Measurements from ENCODE around the gene INSL3. TPM values are rescaled to one million over a fixed set of nuclear protein-coding genes. Genes with fewer than 3 reads are reported as not detected.

Gene INSL3
- polyA plus RNA-seq, 1 donor (not counting 4 experiments of a cell fraction or from before 2014, with no cell fraction given) = not detected

DNA sequence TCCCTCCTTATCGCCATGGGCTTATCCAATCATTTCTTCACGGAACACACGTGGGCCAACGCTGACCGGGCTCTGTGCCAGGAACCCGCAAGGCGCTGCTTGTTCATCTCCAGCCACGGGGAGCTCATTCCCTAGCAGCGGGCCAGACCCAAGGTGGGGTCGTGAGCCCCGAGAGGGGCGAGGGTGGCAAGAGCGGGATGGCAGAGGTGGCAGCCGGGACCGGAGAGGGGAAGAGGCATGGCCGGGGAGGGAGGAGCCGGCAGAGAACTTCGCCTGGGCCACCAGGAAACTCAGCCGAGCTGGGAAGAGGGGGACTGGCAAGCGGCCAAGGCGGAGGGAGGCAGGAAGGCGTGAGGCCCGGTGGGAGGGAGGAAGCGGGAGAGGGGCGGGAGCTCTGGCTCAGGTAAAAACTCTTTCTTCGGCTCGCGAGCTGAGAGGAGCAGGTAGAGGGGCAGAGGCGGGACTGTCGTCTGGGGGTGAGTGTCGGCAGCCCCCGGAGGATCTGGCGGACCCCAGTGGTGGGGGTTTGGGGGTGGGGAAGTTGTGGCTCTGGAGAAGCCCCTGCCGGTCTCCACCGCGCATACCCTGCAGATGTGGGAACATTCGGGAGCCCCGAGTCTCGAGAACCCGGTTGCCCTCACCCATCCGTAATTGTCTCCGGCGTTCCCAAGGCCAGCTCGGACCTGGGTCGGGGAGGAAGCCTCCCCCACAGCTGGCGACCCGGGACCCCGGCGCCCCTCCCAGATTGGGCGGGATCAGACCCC, 26.4 kb downstream of the INSL3 start, which contains the start of gene B3GNT3:
Gene B3GNT3, plus strand, starts transcription at position 408 of the 764 bp plus-strand sequence. CDS start 12,670 bp downstream, outside the sequence.
- Histone ChIP-seq H3K27ac (ENCODE audit: control insufficient read depth, insufficient read depth, low read length) (peak within 1 kb of the TSS; percentile 34), H4K20me1 (ENCODE audit: control insufficient read depth, extremely low read depth, insufficient read depth, low read length) (no peaks in the 10 kb centered on the region), H3K9me3 (ENCODE audit: control insufficient read depth, low read depth, low read length) (no peaks in the 10 kb centered on the region), H3K9ac (ENCODE audit: control insufficient read depth, extremely low read depth, insufficient read depth, low read length) (peak within 1 kb of the TSS; percentile 71), H3K79me2 (ENCODE audit: control insufficient read depth, insufficient read depth, low read length) (peaks cover 2% of the 10 kb centered on the region), H3K36me3 (ENCODE audit: control insufficient read depth in 2 of 2, extremely low read depth in 1 of 2, insufficient read depth in 2 of 2, low read length in 2 of 2) (no peaks in the 10 kb centered on the region), H3K4me2 (ENCODE audit: control insufficient read depth, extremely low read depth, insufficient read depth, low read depth, low read length) (peak within 1 kb of the TSS; percentile 76), H3K4me1 (ENCODE audit: control insufficient read depth, extremely low read depth, insufficient read depth, low read length) (peaks cover 43% of the 10 kb centered on the region), H3K4me3 (ENCODE audit: control insufficient read depth in 2 of 3, extremely low read depth in 1 of 3, insufficient read depth in 2 of 3, low read depth in 1 of 3, low read length in 3 of 3) (peak within 1 kb of the TSS; percentile 41 to 75 (median 70)), H2AFZ (ENCODE audit: control insufficient read depth, low read length) (peak within 1 kb of the TSS; percentile 82), H3K27me3 (ENCODE audit: control insufficient read depth, extremely low read depth, insufficient read depth, low read length) (no peaks in the 10 kb centered on the region), H3K9me1 (ENCODE audit: control insufficient read depth, extremely low read depth, insufficient read depth, low read length) (no peaks in the 10 kb centered on the region)
- dilution Hi-C loops (cut with MboI; ENCODE audit: extremely low pct_ligation_motif_present, low sequenced_read_pairs) = no loop called here
- no peak for TF ChIP-seq EZH2 (IDR thresholded peaks at IDR 0.05; ENCODE audit: low read length)
- TF ChIP-seq, protein P1, sequence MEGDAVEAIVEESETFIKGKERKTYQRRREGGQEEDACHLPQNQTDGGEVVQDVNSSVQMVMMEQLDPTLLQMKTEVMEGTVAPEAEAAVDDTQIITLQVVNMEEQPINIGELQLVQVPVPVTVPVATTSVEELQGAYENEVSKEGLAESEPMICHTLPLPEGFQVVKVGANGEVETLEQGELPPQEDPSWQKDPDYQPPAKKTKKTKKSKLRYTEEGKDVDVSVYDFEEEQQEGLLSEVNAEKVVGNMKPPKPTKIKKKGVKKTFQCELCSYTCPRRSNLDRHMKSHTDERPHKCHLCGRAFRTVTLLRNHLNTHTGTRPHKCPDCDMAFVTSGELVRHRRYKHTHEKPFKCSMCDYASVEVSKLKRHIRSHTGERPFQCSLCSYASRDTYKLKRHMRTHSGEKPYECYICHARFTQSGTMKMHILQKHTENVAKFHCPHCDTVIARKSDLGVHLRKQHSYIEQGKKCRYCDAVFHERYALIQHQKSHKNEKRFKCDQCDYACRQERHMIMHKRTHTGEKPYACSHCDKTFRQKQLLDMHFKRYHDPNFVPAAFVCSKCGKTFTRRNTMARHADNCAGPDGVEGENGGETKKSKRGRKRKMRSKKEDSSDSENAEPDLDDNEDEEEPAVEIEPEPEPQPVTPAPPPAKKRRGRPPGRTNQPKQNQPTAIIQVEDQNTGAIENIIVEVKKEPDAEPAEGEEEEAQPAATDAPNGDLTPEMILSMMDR (optimal IDR thresholded peaks at IDR 0.05 in 1 of 3, IDR thresholded peaks at IDR 0.05 in 1 of 3, conservative IDR thresholded peaks at IDR 0.05 in 1 of 3; ENCODE audit: extremely low read depth in 1 of 3, insufficient read depth in 2 of 3, low read length in 3 of 3) = no peak
- DNase-seq (ENCODE audit: low read depth, low spot score) = no peak
- no peak for FAIRE-seq

DNA sequence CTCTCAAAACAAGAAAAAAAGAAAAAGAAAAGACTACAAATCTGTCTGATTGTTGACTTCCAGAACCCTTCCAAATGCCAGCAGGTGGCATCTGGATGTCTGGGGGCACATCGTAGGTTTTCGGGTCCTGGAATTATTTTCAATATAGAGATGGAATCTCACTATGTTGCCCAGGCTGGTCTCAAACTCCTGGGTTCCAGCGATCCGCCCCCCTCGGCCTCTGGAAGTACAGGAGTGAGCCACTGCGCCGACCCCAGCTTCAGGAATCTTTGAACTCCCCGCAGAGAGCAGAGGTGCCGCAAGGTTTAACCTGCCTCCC, 26.9 kb downstream of the INSL3 start:
- peak overlapping the region; percentile 82 for H2AFZ ChIP-seq (ENCODE audit: control insufficient read depth, low read length)
- peak overlapping the region; percentile 76 for H3K4me2 ChIP-seq (ENCODE audit: control insufficient read depth, extremely low read depth, insufficient read depth, low read depth, low read length)
- H3K79me2 ChIP-seq (ENCODE audit: control insufficient read depth, insufficient read depth, low read length) = peaks cover 2% of the 10 kb centered on the region
- H3K9ac ChIP-seq (ENCODE audit: control insufficient read depth, extremely low read depth, insufficient read depth, low read length) = no peak overlapping the region
- no peaks in the 10 kb centered on the region for H3K27me3 ChIP-seq (ENCODE audit: control insufficient read depth, extremely low read depth, insufficient read depth, low read length)
- no peaks in the 10 kb centered on the region for H3K36me3 ChIP-seq (ENCODE audit: control insufficient read depth in 2 of 2, extremely low read depth in 1 of 2, insufficient read depth in 2 of 2, low read length in 2 of 2)
- dilution Hi-C loops (cut with MboI; ENCODE audit: extremely low pct_ligation_motif_present, low sequenced_read_pairs) = no loop called here
- H3K27ac ChIP-seq (ENCODE audit: control insufficient read depth, insufficient read depth, low read length) = no peak overlapping the region
- H3K9me1 ChIP-seq (ENCODE audit: control insufficient read depth, extremely low read depth, insufficient read depth, low read length) = no peaks in the 10 kb centered on the region
- no peaks in the 10 kb centered on the region for H4K20me1 ChIP-seq (ENCODE audit: control insufficient read depth, extremely low read depth, insufficient read depth, low read length)
- peaks cover 43% of the 10 kb centered on the region for H3K4me1 ChIP-seq (ENCODE audit: control insufficient read depth, extremely low read depth, insufficient read depth, low read length)
- no peak for TF ChIP-seq EZH2 (IDR thresholded peaks at IDR 0.05; ENCODE audit: low read length)
- TF ChIP-seq, protein P1 (optimal IDR thresholded peaks at IDR 0.05 in 1 of 3, IDR thresholded peaks at IDR 0.05 in 1 of 3, conservative IDR thresholded peaks at IDR 0.05 in 1 of 3; ENCODE audit: extremely low read depth in 1 of 3, insufficient read depth in 2 of 3, low read length in 3 of 3) = no peak
- no peaks in the 10 kb centered on the region for H3K9me3 ChIP-seq (ENCODE audit: control insufficient read depth, low read depth, low read length)
- no peak for FAIRE-seq
- peak overlapping the region in 1 of 3 experiments; percentile 70 for H3K4me3 ChIP-seq (ENCODE audit: control insufficient read depth in 2 of 3, extremely low read depth in 1 of 3, insufficient read depth in 2 of 3, low read depth in 1 of 3, low read length in 3 of 3)
- no peak for DNase-seq (ENCODE audit: low read depth, low spot score)
